GM19240 (cell line): ENCODE measurements around the gene FLNA.
"Not testable (repeated sequence)": the region's sequence is repeated elsewhere in the genome, so short reads cannot be mapped to it uniquely, and the experiment has no call there.

Source experiments
- DNase-seq: peaks from one replicate; pipeline ENCODE4 v3.0.0; 2011; ENCODE audit warnings: low spot score; ENCODE audit not compliant: insufficient read length

FLNA gene

DNA sequence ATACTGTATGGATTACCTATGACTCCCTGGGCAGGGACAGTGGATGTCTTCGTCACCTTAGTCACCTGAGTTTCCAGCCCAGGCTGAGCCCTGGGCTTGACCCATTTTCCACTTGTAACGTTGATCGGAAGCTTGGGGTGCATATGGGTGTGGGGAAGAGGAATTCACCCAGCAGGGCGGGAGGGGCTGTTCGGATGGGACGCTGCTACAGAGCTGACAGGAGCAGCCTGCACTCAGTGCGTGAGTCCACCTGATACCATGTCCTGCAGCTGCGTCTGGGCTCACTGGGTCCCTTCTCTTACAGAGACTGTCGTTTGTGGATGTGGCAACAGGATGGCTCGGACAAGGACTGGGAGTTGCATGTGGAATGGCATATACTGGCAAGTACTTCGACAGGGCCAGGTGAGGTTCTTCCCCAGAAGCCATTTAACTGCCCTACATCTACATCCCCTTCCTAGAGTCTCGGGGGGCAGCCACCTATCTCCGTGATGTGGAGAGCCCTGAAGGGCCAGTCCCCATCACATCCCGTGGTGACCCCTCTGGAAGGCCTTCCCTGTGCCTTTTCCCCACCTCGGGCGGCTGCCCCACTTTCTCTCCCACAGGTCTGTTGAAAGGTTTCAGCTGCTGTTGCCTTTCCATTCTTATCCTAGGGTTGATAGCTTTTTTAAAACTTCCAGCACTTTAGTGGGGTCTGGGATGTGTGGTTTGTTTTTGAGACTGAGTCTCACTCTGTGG is 65.2 kb downstream of the FLNA start:
- DNase-seq, result no peak

DNA sequence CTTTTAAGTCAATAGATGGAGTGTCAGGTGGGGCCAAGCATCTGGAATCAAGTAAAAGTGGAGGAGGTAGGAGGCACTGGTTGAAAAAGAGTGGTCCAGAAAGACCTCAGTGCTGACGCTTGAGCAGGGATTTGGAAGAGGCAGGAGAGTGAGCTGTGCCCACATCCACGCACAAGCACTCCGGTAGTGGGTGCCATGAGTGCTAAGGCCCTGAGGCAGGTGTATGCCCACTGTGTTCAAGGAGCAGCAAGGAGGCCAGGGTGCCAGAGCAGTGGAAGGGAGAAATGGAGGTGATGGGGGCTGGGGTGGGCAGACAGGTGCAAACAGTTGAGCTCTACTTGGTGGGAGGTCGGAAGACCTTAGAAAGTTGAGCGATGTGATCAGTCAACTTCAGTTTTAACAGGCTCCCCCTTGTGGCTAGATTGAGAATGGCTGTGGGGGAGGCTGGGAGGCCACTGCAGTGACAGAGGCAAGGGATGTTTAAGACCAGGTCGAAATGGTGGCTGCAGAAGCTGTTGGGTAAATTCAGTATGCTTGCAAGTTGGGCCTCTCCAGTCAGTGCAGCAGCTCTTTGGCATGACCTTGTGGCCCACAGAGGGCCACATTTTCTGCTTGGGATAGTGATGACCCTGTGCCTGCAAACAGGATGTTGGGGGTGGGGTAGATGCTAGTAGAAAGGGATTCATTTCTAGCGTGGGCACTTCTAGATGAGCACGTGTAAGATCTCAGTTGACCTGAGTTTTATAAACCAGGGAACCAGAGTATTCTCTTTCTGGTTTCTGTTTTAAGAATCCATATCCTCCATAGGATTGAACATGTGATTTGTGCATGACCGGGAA is 66.1 kb downstream of the FLNA start:
- no peak for DNase-seq

DNA sequence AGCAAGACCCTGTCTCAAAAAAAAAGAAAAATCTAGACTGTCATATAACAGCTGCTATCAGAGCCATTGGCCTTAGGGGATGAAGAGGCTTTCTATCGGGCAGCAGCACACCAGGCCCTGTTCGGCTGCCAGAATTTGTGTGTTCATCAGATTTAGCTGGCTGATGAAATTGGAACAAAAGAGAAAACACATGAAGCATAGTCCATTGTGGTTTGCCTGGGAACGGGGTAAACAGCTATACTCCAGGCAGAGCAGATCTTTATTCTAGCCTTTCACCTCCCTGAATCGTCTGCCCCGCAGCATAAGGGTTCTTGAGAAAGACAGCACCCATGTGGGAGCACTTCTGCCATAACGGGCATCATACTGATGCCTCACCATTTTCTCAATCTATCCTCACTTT is 67.2 kb downstream of the FLNA start:
- no peak for DNase-seq

GRCh38 chrX:154305541-154306205 is 68.8 kb downstream of the FLNA start:
- DNase-seq, result no peak

- no peak for DNase-seq
Measured at GRCh38 chrX:154304846-154305245, 69.6 kb downstream of the FLNA start.

DNA sequence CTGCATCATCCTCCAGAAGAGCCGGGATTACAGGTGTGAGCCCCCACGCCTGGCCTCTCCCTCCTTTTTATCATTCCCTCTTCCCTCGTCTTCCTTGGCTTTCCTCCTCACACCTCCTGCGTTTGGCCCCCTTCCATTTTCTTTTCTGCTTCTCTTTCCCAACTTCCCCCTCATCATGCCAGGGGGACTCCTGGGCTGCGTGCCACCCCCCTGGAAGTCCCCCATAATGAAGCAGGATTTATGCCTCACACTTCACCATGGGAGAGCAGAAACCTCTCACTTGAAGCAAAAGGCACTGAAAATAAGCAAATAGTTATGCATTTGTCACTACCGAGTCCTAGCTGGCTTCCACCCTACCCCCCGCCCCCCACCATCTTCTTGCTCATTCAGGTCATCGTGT is 71.0 kb downstream of the FLNA start:
- DNase-seq, result no peak

GRCh38 chrX:154302998-154303397 is 71.4 kb downstream of the FLNA start:
- not testable (repeated sequence) for DNase-seq

DNA sequence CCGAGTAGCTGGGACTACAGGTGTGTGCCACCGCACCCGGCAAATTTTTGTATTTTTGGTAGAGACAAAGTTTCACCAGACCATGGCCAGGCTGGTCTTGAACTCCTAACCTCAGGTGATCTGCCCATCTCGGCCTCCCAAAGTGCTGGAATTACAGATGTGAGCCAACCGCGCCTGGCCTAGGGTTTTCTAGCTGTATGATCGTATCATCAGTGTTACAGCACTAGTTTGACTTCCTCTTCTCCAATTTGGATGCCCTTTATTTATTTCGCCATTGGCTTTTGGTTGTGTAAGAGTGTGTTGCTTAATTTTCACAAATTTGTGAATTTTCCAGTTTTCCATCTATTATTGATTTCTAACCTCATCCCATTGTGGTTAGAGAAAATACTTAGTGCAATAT is 73.6 kb downstream of the FLNA start:
- no peak for DNase-seq
